Endothelial cell of umbilical vein (primary cell): Measurements from ENCODE around the gene MRPS21. TPM values are rescaled to one million over a fixed set of nuclear protein-coding genes. Genes with fewer than 3 reads are reported as not detected.

Source experiments
- BruUV-seq: library from RNA; stranded (reverse); fragments of 400-500 nt; replicated peaks from 2 replicates; lab custom pipeline; 2021; lab: Mats Ljungman, UMichigan
- CTCF ChIA-PET: fragments of 300-600, 350-600 bp; sonication (Branson Sonifier 250); formaldehyde crosslinking; loops from one replicate; lab custom pipeline; 2021; ENCODE audit warnings: antibody characterized with exemption, inconsistent platforms; lab: Charles Lee
- POLR2A ChIA-PET: fragments of 300-600, 350-600 bp; sonication (Branson Sonifier 250); formaldehyde crosslinking; loops from one replicate; lab custom pipeline; 2021; ENCODE audit warnings: antibody characterized with exemption, inconsistent platforms; lab: Charles Lee
- DNase-seq: peaks from one replicate; pipeline ENCODE4 v3.0.0-alpha.2; 2011; ENCODE audit warnings: low read depth, low spot score
- FAIRE-seq: peaks from 2 replicates; lab custom pipeline; 2011; peaks lifted over from hg19 to GRCh38; lab: Jason Lieb, UNC
- H2AFZ ChIP-seq: 2 replicates; pipeline ENCODE4 v1.6.0; 2012; ENCODE audit warnings: low read depth, low read length, control low read depth, inconsistent platforms
- H3K27ac ChIP-seq: 2 replicates; pipeline ENCODE4 v1.5.1; 2011; ENCODE audit warnings: low read depth, mild to moderate bottlenecking, control low read depth, low read length, moderate library complexity; ENCODE audit not compliant: insufficient read depth
- H3K27me3 ChIP-seq, 2 experiments: 2 replicates each; pipeline versions ENCODE4 v1.6.0 to v1.6.1; 2011; ENCODE audit warnings: low read length in 2 of 2, mixed read lengths in 1 of 2; ENCODE audit not compliant: control insufficient read depth in 2 of 2, insufficient read depth in 2 of 2
- H3K36me3 ChIP-seq, 2 experiments: 2 replicates in 1 of 2; 3 replicates in 1 of 2; pipeline ENCODE4 v1.5.1; 2011; ENCODE audit warnings: low read length in 2 of 2, mild to moderate bottlenecking in 1 of 2, moderate library complexity in 1 of 2; ENCODE audit not compliant: control insufficient read depth in 2 of 2, insufficient read depth in 2 of 2; ENCODE audit errors: extremely low read depth in 1 of 2
- H3K4me1 ChIP-seq: 3 replicates; pipeline ENCODE4 v1.5.1; 2011; ENCODE audit warnings: mild to moderate bottlenecking, low read length; ENCODE audit not compliant: control insufficient read depth, insufficient read depth; ENCODE audit errors: extremely low read depth
- H3K4me2 ChIP-seq: 2 replicates; pipeline ENCODE4 v1.6.1; 2011; ENCODE audit warnings: low read length, control low read depth, mixed read lengths; ENCODE audit not compliant: insufficient read depth
- H3K4me3 ChIP-seq, 3 experiments: fragments of 200-600 bp in 1 of 3; sonication (generic), shearing (Covaris generic) in 1 of 3; replicated peaks in 1 of 3; 2 replicates each; pipeline ENCODE4 v1.5.1; 2011 to 2016; ENCODE audit warnings: control low read depth in 3 of 3, low read length in 3 of 3, mild to moderate bottlenecking in 2 of 3, inconsistent platforms in 1 of 3, low read depth in 1 of 3, moderate library complexity in 1 of 3; ENCODE audit not compliant: insufficient read depth in 1 of 3
- H3K79me2 ChIP-seq: 2 replicates; pipeline ENCODE4 v1.6.0; 2012; ENCODE audit warnings: low read length, inconsistent platforms; ENCODE audit not compliant: control insufficient read depth, insufficient read depth
- H3K9ac ChIP-seq: replicated peaks from 2 replicates; pipeline ENCODE3; 2011; ENCODE audit warnings: low read length, control low read depth; ENCODE audit not compliant: insufficient read depth; ENCODE audit errors: extremely low read depth
- H3K9me1 ChIP-seq: replicated peaks from 3 replicates; pipeline ENCODE4 v1.6.0; 2011; ENCODE audit warnings: mild to moderate bottlenecking, low read length; ENCODE audit not compliant: control insufficient read depth, insufficient read depth; ENCODE audit errors: extremely low read depth
- H3K9me3 ChIP-seq: replicated peaks from 2 replicates; pipeline ENCODE4 v1.5.1; 2012; ENCODE audit warnings: low read length, inconsistent platforms; ENCODE audit not compliant: control insufficient read depth, insufficient read depth
- H4K20me1 ChIP-seq: replicated peaks from 2 replicates; pipeline ENCODE3; 2011; ENCODE audit warnings: mild to moderate bottlenecking, low read length; ENCODE audit not compliant: control insufficient read depth, insufficient read depth; ENCODE audit errors: extremely low read depth
- CTCF ChIP-seq, 2 donors: IDR thresholded peaks; 1 replicate in 1 of 2; 2 replicates in 1 of 2; pipeline ENCODE4 v1.5.1; 2011; ENCODE audit warnings: low read length in 2 of 2, mild to moderate bottlenecking in 2 of 2, moderate library complexity in 2 of 2, control low read depth in 1 of 2, inconsistent platforms in 1 of 2, low read depth in 1 of 2; ENCODE audit not compliant: insufficient read depth in 1 of 2; ENCODE audit errors: extremely low read depth in 1 of 2
- EZH2 ChIP-seq: IDR thresholded peaks from 2 replicates; pipeline ENCODE4 v1.6.1; 2012; ENCODE audit warnings: borderline replicate concordance, low read depth, mild to moderate bottlenecking, moderate library complexity, low read length, inconsistent platforms; ENCODE audit not compliant: severe bottlenecking
- FOS ChIP-seq: IDR thresholded peaks from 2 replicates; pipeline ENCODE4 v1.6.1; 2011; ENCODE audit warnings: mild to moderate bottlenecking, low read length, moderate library complexity, borderline replicate concordance; ENCODE audit not compliant: insufficient read depth
- GATA2 ChIP-seq: IDR thresholded peaks from 2 replicates; pipeline ENCODE4 v1.7.0; 2011; ENCODE audit warnings: low read depth, mild to moderate bottlenecking, moderate library complexity, mixed read lengths, low read length; ENCODE audit not compliant: insufficient read length, insufficient read depth
- JUN ChIP-seq: IDR thresholded peaks from 2 replicates; pipeline ENCODE4 v1.6.1; 2011; ENCODE audit warnings: borderline replicate concordance, low read depth; ENCODE audit not compliant: insufficient read length, insufficient read depth
- MAX ChIP-seq: IDR thresholded peaks from 2 replicates; pipeline ENCODE4 v1.6.1; 2011; ENCODE audit not compliant: insufficient read depth, insufficient read length
- MYC ChIP-seq: IDR thresholded peaks from one replicate; pipeline ENCODE4 v1.6.1; 2011; ENCODE audit warnings: mild to moderate bottlenecking, low read depth, low read length
- POLR2A ChIP-seq: IDR thresholded peaks from 2 replicates; pipeline ENCODE4 v1.6.1; 2012; ENCODE audit warnings: low read depth, mild to moderate bottlenecking, control low read depth, low read length
- POLR2AphosphoS5 ChIP-seq: IDR thresholded peaks from 2 replicates; pipeline ENCODE4 v1.6.1; 2012; ENCODE audit warnings: low read depth, mild to moderate bottlenecking, control low read depth, low read length, moderate library complexity; ENCODE audit not compliant: insufficient read depth
- dilution Hi-C: fragments of 300-500 bp; cut with MboI; formaldehyde crosslinking; loops from one replicate; pipeline ENCODE4 v1.15.0; 2019; ENCODE audit warnings: low sequenced_read_pairs; ENCODE audit not compliant: extremely low pct_ligation_motif_present
- intact Hi-C: fragments of 100-400 bp; cut with micrococcal nuclease; formaldehyde crosslinking; loops from one replicate; pipeline ENCODE4 v1.10.0; 2022
- polyA plus RNA-seq, 4 experiments: library from polyadenylated mRNA; depleted of rRNA in 3 of 4; stranded (reverse) in 3 of 4; unstranded in 1 of 4; fragments of >200 nt; gene quantifications; 2 replicates each; pipeline versions ENCODE4 v1.2.1 to v1.2.3, GENCODE V29; 2011 to 2012; ENCODE audit warnings: missing spikeins in 1 of 4
- total RNA-seq: library from RNA; stranded (reverse); gene quantifications from 2 replicates; pipeline ENCODE4 v1.2.3, GENCODE V29; 2021

The MRPS21 gene
- total and polyA plus RNA-seq, 2 donors (not counting 3 experiments of a cell fraction or from before 2014, with no cell fraction given) = 63.1 to 76.7 TPM

DNA sequence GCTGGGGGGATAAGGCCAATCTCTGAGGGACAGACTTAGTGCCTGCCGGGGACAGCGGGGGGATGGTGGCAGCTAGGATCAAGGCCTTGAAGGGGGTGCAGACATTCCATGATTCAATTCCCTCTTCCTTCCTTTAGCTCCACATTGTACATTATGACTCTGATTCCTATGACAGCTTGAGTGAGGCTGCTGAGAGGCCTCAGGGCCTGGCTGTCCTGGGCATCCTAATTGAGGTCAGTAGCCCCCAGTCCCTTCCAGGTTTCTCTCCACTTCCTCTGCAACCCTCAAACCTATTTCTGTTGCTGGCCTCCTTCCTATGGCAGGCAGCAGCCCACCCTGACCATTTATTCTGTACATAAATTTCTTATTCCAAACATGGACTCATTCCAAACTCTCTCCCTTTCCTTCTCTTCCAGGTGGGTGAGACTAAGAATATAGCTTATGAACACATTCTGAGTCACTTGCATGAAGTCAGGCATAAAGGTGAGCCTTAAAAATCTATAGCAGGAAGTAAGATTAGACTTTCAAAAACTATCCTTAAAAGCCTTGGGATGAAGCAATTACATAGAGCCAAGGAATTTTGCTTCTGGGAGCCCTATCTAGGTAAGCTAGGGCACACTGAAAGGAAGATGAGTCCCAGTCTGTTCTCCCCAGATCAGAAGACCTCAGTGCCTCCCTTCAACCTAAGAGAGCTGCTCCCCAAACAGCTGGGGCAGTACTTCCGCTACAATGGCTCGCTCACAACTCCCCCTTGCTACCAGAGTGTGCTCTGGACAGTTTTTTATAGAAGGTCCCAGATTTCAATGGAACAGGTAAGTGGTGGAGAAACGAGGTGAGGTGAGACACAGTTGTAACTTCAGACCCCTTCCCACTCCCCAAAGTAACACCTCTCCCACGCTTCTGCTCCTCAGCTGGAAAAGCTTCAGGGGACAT, 31.0 kb upstream of the MRPS21 start:
- no peaks in the 10 kb centered on the region for H4K20me1 ChIP-seq
- intact Hi-C loops = no loop called here
- DNase-seq (no peak), FAIRE-seq (no peak)
- H3K4me1 ChIP-seq = peaks cover 7% of the 10 kb centered on the region
- no peak overlapping the region for H3K4me2 ChIP-seq
- CTCF ChIA-PET = interaction anchor here (1.3 to 13.2 kb wide), 2 partner anchors 13 to 17 kb away, joined by 3 to 466 read pairs; partner anchors contain the start of genes APH1A, C1orf54 and CIART
- dilution Hi-C loops = no loop called here
- H3K27ac ChIP-seq = no peak overlapping the region
- H2AFZ ChIP-seq = no peak overlapping the region
- no peaks in the 10 kb centered on the region for H3K9me1 ChIP-seq
- no peaks in the 10 kb centered on the region for H3K9me3 ChIP-seq
- H3K36me3 ChIP-seq = peaks cover 3 to 19% of the 10 kb centered on the region in 2 experiments
- POLR2A ChIA-PET = interaction anchor here (0.8 kb wide), 1 partner anchor 10 kb away, joined by 5 read pairs; the partner anchor contains the start of gene C1orf54
- no TSS peak for BruUV-seq
- H3K79me2 ChIP-seq = peaks cover 9% of the 10 kb centered on the region
- no peak overlapping the region for H3K4me3 ChIP-seq
- no peak overlapping the region for H3K9ac ChIP-seq
- peaks cover 15 to 21% of the 10 kb centered on the region in 2 experiments for H3K27me3 ChIP-seq
- TF ChIP-seq MYC (no peak), POLR2A (peak; percentile 51)

DNA sequence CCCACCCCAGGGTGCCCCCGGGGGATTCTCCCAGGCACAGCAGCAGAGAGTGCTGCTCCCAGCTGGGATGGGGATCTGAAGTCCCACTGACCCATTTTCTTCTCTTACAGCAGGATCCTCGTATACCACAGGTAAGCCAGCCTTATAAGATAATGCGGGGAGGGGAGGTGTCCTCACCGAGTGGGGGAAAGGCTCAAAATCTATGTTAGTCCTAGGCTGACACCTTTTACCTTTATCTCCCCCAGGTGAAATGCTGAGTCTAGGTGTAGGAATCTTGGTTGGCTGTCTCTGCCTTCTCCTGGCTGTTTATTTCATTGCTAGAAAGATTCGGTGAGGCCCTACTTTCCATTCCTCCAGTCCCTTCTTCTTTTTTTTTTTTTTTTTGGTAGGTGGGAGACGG, 30.1 kb upstream of the MRPS21 start:
- Histone ChIP-seq H3K36me3 (peaks cover 3 to 19% of the 10 kb centered on the region in 2 experiments), H3K4me1 (peaks cover 12% of the 10 kb centered on the region), H3K4me2 (no peak overlapping the region), H3K9ac (no peak overlapping the region), H2AFZ (no peak overlapping the region), H3K79me2 (peaks cover 18% of the 10 kb centered on the region), H3K4me3 (no peak overlapping the region), H3K9me1 (no peaks in the 10 kb centered on the region), H3K27ac (no peak overlapping the region), H3K27me3 (peaks cover 10 to 13% of the 10 kb centered on the region in 2 experiments), H4K20me1 (no peaks in the 10 kb centered on the region), H3K9me3 (no peaks in the 10 kb centered on the region)
- TF ChIP-seq MYC = no peak
- no peak for TF ChIP-seq GATA2
- TF ChIP-seq JUN = no peak
- TF ChIP-seq CTCF (IDR thresholded peaks at IDR 0.05; ENCODE audit: extremely low read depth in 1 of 2, insufficient read depth in 1 of 2, low read depth in 1 of 2, low read length in 2 of 2) = no peak
- no peak for TF ChIP-seq POLR2AphosphoS5
- no peak for TF ChIP-seq POLR2A
- no peak for TF ChIP-seq MAX
- TF ChIP-seq FOS = no peak
- TF ChIP-seq EZH2 = no peak
- ChIA-PET CTCF (interaction anchor here (1.3 to 13.2 kb wide), 2 partner anchors 12 to 18 kb away, joined by 3 to 466 read pairs; partner anchors contain the start of genes APH1A, C1orf54 and CIART), POLR2A (no interaction called here)
- intact Hi-C loops = no loop called here
- no TSS peak for BruUV-seq
- dilution Hi-C loops = no loop called here
- FAIRE-seq (peak; percentile 18), DNase-seq (no peak)
